ENCODE measurements around the gene PLXDC2. TPM values are rescaled to one million over a fixed set of nuclear protein-coding genes. Genes with fewer than 3 reads are reported as not detected.

Gene PLXDC2
- polyA plus RNA-seq, 2 of the 4 experiments (the other 2 are of a cell fraction) = 0.08 to 0.09 TPM

GRCh38 chr10:20090831-20091230, 274.6 kb downstream of the PLXDC2 start:
- no peak overlapping the region for H3K4me3 ChIP-seq
- no peak overlapping the region for H3K27ac ChIP-seq
- H3K4me2 ChIP-seq = no peak overlapping the region
- no peak for ATAC-seq
- no peaks in the 10 kb centered on the region for H3K9me3 ChIP-seq
- CTCF ChIA-PET = no interaction called here
- no peak for DNase-seq (ENCODE audit: low read depth in 1 of 2, low spot score in 1 of 2)
- WGBS (ENCODE audit: missing lambda C conversion rate) = 29% methylated on average over 3 of the region's 3 CpGs
- TF ChIP-seq CBX8 (IDR thresholded peaks at IDR 0.05) (no peak), KDM1A (IDR thresholded peaks at IDR 0.05; ENCODE audit: low read depth) (no peak), ELK1 (IDR thresholded peaks at IDR 0.05; ENCODE audit: low read depth, low read length) (no peak), MYC (IDR thresholded peaks at IDR 0.05; ENCODE audit: borderline replicate concordance, low read length) (no peak), POLR2AphosphoS2 (conservative IDR thresholded peaks at IDR 0.05; ENCODE audit: low read length) (no peak), ESRRA (IDR thresholded peaks at IDR 0.05; ENCODE audit: borderline replicate concordance, low read length) (no peak), BHLHE40 (IDR thresholded peaks at IDR 0.05; ENCODE audit: low read depth, low read length) (no peak), HEYL (CRISPR knock-in tag; IDR thresholded peaks at IDR 0.05) (no peak), PBX3 (IDR thresholded peaks at IDR 0.05) (no peak), CBX2 (IDR thresholded peaks at IDR 0.05; ENCODE audit: borderline replicate concordance, low read depth) (no peak), CEBPB (IDR thresholded peaks at IDR 0.05) (no peak), HES2 (IDR thresholded peaks at IDR 0.05) (no peak), EP300 (IDR thresholded peaks at IDR 0.05) (no peak), E2F6 (IDR thresholded peaks at IDR 0.05; ENCODE audit: borderline replicate concordance, low read depth) (no peak), HDAC2 (IDR thresholded peaks at IDR 0.05) (no peak), ZNF302 (CRISPR knock-in tag; IDR thresholded peaks at IDR 0.05) (no peak)
- no peak for FAIRE-seq
- H3K4me1 ChIP-seq = no peaks in the 10 kb centered on the region
- POLR2A ChIA-PET = no interaction called here

GRCh38 chr10:20091698-20092097, 275.5 kb downstream of the PLXDC2 start:
- H3K4me3 ChIP-seq = no peak overlapping the region
- ATAC-seq = no peak
- no peak for TF ChIP-seq HOXB13 (CRISPR knock-in tag; IDR thresholded peaks at IDR 0.05; ENCODE audit: low read depth)
- TF ChIP-seq RFX5 (IDR thresholded peaks at IDR 0.05) = no peak
- TF ChIP-seq REST (IDR thresholded peaks at IDR 0.05) = no peak
- no peak for TF ChIP-seq KDM1A (IDR thresholded peaks at IDR 0.05; ENCODE audit: low read depth)
- TF ChIP-seq ZC3H11A (IDR thresholded peaks at IDR 0.05) = no peak
- no peak for TF ChIP-seq FOSL2 (IDR thresholded peaks at IDR 0.05)
- no peak for TF ChIP-seq FOSL2 (CRISPR knock-in tag; IDR thresholded peaks at IDR 0.05)
- TF ChIP-seq GATA3 (IDR thresholded peaks at IDR 0.05; ENCODE audit: borderline replicate concordance) = no peak
- no peak for TF ChIP-seq EHF (CRISPR knock-in tag; IDR thresholded peaks at IDR 0.05)
- no peak for TF ChIP-seq HMGXB4 (CRISPR knock-in tag; IDR thresholded peaks at IDR 0.05; ENCODE audit: borderline replicate concordance)
- TF ChIP-seq PHF8 (IDR thresholded peaks at IDR 0.05; ENCODE audit: borderline replicate concordance, low read depth) = no peak
- no peak for TF ChIP-seq RCOR1 (IDR thresholded peaks at IDR 0.05; ENCODE audit: low read depth, low read length)
- TF ChIP-seq EHMT2 (IDR thresholded peaks at IDR 0.05; ENCODE audit: low read depth) = no peak
- no peak for TF ChIP-seq POLR2AphosphoS2 (conservative IDR thresholded peaks at IDR 0.05; ENCODE audit: low read length)
- TF ChIP-seq JUN (IDR thresholded peaks at IDR 0.05) = no peak
- no peak for TF ChIP-seq HES2 (IDR thresholded peaks at IDR 0.05)
- TF ChIP-seq USF2 (IDR thresholded peaks at IDR 0.05) = no peak
- no peak for TF ChIP-seq EP300 (IDR thresholded peaks at IDR 0.05)
- TF ChIP-seq HEYL (CRISPR knock-in tag; IDR thresholded peaks at IDR 0.05) = no peak

More at GRCh38 chr10:20091698-20092097, 275.5 kb downstream of the PLXDC2 start:
- Histone ChIP-seq H3K4me2 (no peak overlapping the region), H3K4me1 (no peaks in the 10 kb centered on the region), H3K27ac (no peak overlapping the region), H3K9me3 (no peaks in the 10 kb centered on the region)
- ChIA-PET CTCF (no interaction called here), POLR2A (no interaction called here)
- DNase-seq (ENCODE audit: low read depth in 1 of 2, low spot score in 1 of 2) (no peak), FAIRE-seq (no peak)
- whole genome bisulfite sequencing (ENCODE audit: missing lambda C conversion rate) = 11% methylated on average over 5 of the region's 5 CpGs

All from A549 (cell line).